OCI-LY1 (cell line): ENCODE data around the gene WNT9A.

Experiments
- H2AFZ ChIP-seq: fragments of 200-600 bp; sonication (generic), shearing (Covaris generic); 2 replicates; pipeline ENCODE4 v1.6.0; 2014; ENCODE audit warnings: antibody characterized with exemption, mild to moderate bottlenecking, low read length
- H3F3A ChIP-seq: fragments of 200-600 bp; sonication (generic), shearing (Covaris generic); 2 replicates; pipeline ENCODE4 v1.6.0; 2014; ENCODE audit warnings: mild to moderate bottlenecking, antibody characterized with exemption, low read length, moderate library complexity; ENCODE audit not compliant: insufficient read depth
- H3K27ac ChIP-seq: fragments of 200-600 bp; sonication (generic); 2 replicates; pipeline ENCODE4 v1.5.1; 2014; ENCODE audit warnings: low read length, mixed run types, mild to moderate bottlenecking, low read depth; ENCODE audit not compliant: poor library complexity, severe bottlenecking
- H3K27me3 ChIP-seq: fragments of 200-600 bp; sonication (generic); 2 replicates; pipeline ENCODE4 v1.6.0; 2014; ENCODE audit warnings: antibody characterized with exemption, mild to moderate bottlenecking, low read length, moderate library complexity; ENCODE audit not compliant: insufficient read depth
- H3K36me3 ChIP-seq: fragments of 200-600 bp; sonication (generic); 2 replicates; pipeline ENCODE4 v1.6.1; 2014; ENCODE audit warnings: mild to moderate bottlenecking, antibody characterized with exemption, low read length, moderate library complexity, mixed read lengths; ENCODE audit not compliant: insufficient read depth
- H3K4me1 ChIP-seq: fragments of 200-600 bp; sonication (generic); 2 replicates; pipeline ENCODE4 v1.5.1; 2014; ENCODE audit warnings: mild to moderate bottlenecking, low read length, moderate library complexity; ENCODE audit not compliant: insufficient read depth, severe bottlenecking
- H3K4me2 ChIP-seq: fragments of 200-600 bp; sonication (generic), shearing (Covaris generic); 2 replicates; pipeline ENCODE4 v1.6.1; 2014; ENCODE audit warnings: low read length
- H3K4me3 ChIP-seq: fragments of 200-600 bp; sonication (generic); 2 replicates; pipeline ENCODE4 v1.5.1; 2014; ENCODE audit warnings: low read length, low read depth, mild to moderate bottlenecking, mixed read lengths; ENCODE audit not compliant: poor library complexity, severe bottlenecking
- H3K79me2 ChIP-seq: fragments of 200-600 bp; shearing (Covaris generic); 2 replicates; pipeline ENCODE4 v1.6.1; 2016; ENCODE audit warnings: mixed run types, low read length, mixed read lengths; ENCODE audit not compliant: insufficient read depth
- H3K9ac ChIP-seq: fragments of 200-600 bp; sonication (generic), shearing (Covaris generic); 2 replicates; pipeline ENCODE4 v1.6.1; 2014; ENCODE audit warnings: mild to moderate bottlenecking, low read length, mixed read lengths
- H3K9me2 ChIP-seq: fragments of 200-600 bp; sonication (generic), shearing (Covaris generic); 2 replicates; pipeline ENCODE4 v1.6.1; 2014; ENCODE audit warnings: low read depth, mild to moderate bottlenecking, low read length, mixed read lengths
- H3K9me3 ChIP-seq: fragments of 200-600 bp; shearing (Covaris generic); 2 replicates; pipeline ENCODE4 v1.6.1; 2014; ENCODE audit warnings: low read length, mixed read lengths
- H4K20me1 ChIP-seq: fragments of 200-600 bp; sonication (generic), shearing (Covaris generic); 2 replicates; pipeline ENCODE4 v1.6.0; 2016; ENCODE audit warnings: mild to moderate bottlenecking, low read length; ENCODE audit not compliant: insufficient read depth
- EZH2 ChIP-seq: fragments of 200-600 bp; sonication (generic), shearing (Covaris generic); IDR thresholded peaks from 2 replicates; pipeline ENCODE4 v1.8.0; 2017; ENCODE audit warnings: borderline replicate concordance, mixed run types, mild to moderate bottlenecking, antibody characterized with exemption, low read length, moderate library complexity, mixed read lengths
- TF ChIP-seq, protein P1 (sequence below): fragments of 200-600 bp; sonication (generic), shearing (Covaris generic); IDR thresholded peaks from 2 replicates; pipeline ENCODE4 v1.5.1; 2017; ENCODE audit warnings: mild to moderate bottlenecking, antibody characterized with exemption, low read length, moderate library complexity, mixed read lengths

WNT9A gene

DNA sequence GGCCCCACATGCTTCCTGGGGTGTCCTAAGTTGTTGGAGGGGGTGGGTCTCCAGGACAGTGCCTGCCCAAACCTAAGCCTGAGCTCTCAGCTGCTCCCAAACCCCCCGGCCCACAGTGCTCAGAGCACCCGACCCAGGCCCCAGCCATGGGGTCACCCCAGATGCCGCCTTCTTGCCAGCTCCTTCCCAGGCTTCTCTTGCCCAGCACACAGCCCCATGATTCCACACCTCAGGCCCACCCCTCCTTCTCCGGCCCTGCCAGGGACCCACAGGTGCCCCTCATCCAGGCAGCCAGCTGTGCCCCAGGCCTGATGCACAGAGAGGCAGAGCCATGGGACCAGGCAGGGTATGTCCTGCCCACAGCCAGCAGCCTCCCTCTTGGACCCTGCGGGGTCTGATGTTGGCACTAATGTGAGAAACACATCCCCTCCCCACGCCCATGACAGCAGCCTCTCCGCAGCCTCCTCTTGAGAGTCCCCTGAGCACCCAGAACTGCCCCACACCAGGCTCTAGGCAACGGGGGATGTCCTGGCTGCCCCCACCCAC is 4.9 kb downstream of the WNT9A start:
- Histone ChIP-seq H3F3A (no peaks in the 10 kb centered on the region), H3K27ac (no peak overlapping the region), H2AFZ (no peak overlapping the region), H3K79me2 (no peaks in the 10 kb centered on the region), H3K4me2 (no peak overlapping the region), H4K20me1 (no peaks in the 10 kb centered on the region), H3K36me3 (no peaks in the 10 kb centered on the region), H3K27me3 (no peaks in the 10 kb centered on the region; the same call in 1 of the 2 replicates), H3K4me3 (no peak overlapping the region), H3K9me3 (no peaks in the 10 kb centered on the region), H3K9ac (no peak overlapping the region), H3K9me2 (no peaks in the 10 kb centered on the region), H3K4me1 (no peaks in the 10 kb centered on the region)
- no peak for TF ChIP-seq EZH2
- TF ChIP-seq, protein P1, sequence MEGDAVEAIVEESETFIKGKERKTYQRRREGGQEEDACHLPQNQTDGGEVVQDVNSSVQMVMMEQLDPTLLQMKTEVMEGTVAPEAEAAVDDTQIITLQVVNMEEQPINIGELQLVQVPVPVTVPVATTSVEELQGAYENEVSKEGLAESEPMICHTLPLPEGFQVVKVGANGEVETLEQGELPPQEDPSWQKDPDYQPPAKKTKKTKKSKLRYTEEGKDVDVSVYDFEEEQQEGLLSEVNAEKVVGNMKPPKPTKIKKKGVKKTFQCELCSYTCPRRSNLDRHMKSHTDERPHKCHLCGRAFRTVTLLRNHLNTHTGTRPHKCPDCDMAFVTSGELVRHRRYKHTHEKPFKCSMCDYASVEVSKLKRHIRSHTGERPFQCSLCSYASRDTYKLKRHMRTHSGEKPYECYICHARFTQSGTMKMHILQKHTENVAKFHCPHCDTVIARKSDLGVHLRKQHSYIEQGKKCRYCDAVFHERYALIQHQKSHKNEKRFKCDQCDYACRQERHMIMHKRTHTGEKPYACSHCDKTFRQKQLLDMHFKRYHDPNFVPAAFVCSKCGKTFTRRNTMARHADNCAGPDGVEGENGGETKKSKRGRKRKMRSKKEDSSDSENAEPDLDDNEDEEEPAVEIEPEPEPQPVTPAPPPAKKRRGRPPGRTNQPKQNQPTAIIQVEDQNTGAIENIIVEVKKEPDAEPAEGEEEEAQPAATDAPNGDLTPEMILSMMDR: no peak

DNA sequence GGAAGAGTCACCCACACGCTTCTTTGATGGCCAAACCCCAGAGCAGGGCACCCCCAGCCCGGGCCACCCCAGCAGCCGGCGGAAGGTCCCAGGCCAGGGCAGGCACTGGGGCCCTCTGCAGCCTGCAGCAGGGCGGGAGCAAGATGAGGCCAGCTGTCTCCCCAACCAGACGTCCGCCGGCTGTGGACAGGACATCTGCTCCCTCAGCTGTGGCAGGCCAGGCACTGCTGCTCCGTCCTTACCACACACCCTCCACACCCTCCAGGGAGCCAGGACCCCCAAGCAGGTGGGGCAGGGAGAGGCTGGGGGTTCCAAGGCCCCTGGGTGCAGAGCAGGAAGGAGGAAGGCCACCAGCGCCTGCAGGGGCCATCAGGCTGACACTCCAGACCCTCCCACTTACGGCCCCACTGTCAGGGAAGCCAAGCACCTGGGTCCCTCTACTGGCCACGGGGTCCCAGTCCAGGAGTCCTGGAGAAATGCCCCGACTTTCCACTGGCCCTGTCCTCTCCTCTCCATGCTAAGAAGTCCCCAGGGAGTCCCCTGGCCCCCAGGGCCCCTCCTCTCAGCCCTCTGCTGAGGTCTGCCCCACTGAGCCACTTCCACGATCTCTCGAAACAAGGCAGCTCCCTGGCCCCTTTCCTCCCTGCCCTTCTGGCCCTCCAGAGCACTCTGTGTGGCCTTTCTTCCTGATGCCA is 5.6 kb downstream of the WNT9A start:
- Histone ChIP-seq H3K4me1 (no peaks in the 10 kb centered on the region), H3K36me3 (no peaks in the 10 kb centered on the region), H3K27ac (no peak overlapping the region), H3K4me2 (no peak overlapping the region), H3K9ac (no peak overlapping the region), H3K27me3 (no peaks in the 10 kb centered on the region; the same call in 1 of the 2 replicates), H2AFZ (no peak overlapping the region), H4K20me1 (no peaks in the 10 kb centered on the region), H3K79me2 (no peaks in the 10 kb centered on the region), H3K4me3 (no peak overlapping the region), H3F3A (no peaks in the 10 kb centered on the region), H3K9me2 (no peaks in the 10 kb centered on the region), H3K9me3 (no peaks in the 10 kb centered on the region)
- no peak for TF ChIP-seq EZH2
- TF ChIP-seq, protein P1: no peak; the same call in 1 of the 2 replicates

DNA sequence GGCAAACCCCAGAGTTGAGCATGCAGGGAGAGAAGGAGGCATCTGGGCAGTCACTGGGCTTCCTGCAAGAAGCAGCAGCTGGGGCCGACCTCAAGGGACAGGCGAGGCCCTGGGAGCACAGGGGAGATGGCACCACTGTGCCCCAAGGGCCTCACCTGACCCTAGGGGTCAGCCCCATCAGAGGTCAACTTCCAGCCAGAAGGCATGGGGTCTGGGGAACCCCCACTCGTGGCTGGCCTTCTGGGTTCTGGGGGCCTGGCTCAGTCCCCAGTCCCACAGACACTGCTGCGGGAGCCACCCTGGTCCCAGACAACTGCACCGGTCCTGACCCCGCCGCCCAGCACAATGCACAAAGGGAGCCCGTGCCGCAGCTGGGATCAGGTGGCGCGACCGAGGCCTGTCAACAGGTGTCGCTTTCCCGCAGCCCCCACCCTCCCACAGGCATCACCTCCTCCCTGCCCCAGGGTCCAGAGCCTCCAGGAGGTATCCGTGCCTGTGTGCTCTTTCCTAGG is 6.2 kb downstream of the WNT9A start:
- no peaks in the 10 kb centered on the region for H3K79me2 ChIP-seq
- no peak overlapping the region for H3K4me3 ChIP-seq
- no peaks in the 10 kb centered on the region for H3F3A ChIP-seq
- no peaks in the 10 kb centered on the region for H3K36me3 ChIP-seq
- H3K9ac ChIP-seq: no peak overlapping the region
- H2AFZ ChIP-seq: no peak overlapping the region
- no peaks in the 10 kb centered on the region for H3K9me3 ChIP-seq
- no peaks in the 10 kb centered on the region; the same call in 1 of the 2 replicates for H3K27me3 ChIP-seq
- H3K4me1 ChIP-seq: no peaks in the 10 kb centered on the region
- H4K20me1 ChIP-seq: no peaks in the 10 kb centered on the region
- no peak overlapping the region for H3K27ac ChIP-seq
- no peak for TF ChIP-seq EZH2
- TF ChIP-seq, protein P1: no peak; the same call in 1 of the 2 replicates
- no peak overlapping the region for H3K4me2 ChIP-seq
- no peaks in the 10 kb centered on the region for H3K9me2 ChIP-seq
